Activated CD4-positive, alpha-beta T cell treated with anti-CD3 and anti-CD28 coated beads, Interleukin-10, Interleukin-2, amounts not matched to agents 100 ng/mL and 50 ng/mL, durations not matched to agents 16 hours and 8 hours (primary cell): Measurements from ENCODE around the gene CHMP4B.
"Not testable (repeated sequence)": the region's sequence is repeated elsewhere in the genome, so short reads cannot be mapped to it uniquely, and the experiment has no call there.

Source experiments
- DNase-seq: peaks from one replicate; pipeline ENCODE4 v3.0.0-alpha.2; 2020

The CHMP4B gene

DNA sequence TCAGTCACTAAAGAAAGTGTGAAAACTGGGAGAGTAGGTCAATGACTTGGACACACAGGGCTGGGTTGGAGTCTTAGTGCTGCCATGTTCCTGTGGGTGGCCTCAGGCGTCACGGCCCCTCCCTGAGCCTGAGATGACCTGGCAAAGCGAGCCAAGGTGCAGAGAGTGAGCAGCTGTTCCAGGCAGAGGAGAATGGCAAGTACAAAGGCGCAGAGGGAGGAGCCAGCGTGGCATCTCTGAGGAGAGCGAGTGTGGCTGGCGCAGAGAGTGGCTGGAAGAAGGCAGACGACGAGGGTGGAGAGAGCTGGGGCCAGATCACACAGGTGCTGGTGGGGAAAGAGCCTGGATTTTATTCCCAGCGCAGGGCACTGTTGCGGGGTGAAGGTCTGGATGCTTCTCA lies 20.6 kb upstream of the CHMP4B start:
- DNase-seq: no peak

DNA sequence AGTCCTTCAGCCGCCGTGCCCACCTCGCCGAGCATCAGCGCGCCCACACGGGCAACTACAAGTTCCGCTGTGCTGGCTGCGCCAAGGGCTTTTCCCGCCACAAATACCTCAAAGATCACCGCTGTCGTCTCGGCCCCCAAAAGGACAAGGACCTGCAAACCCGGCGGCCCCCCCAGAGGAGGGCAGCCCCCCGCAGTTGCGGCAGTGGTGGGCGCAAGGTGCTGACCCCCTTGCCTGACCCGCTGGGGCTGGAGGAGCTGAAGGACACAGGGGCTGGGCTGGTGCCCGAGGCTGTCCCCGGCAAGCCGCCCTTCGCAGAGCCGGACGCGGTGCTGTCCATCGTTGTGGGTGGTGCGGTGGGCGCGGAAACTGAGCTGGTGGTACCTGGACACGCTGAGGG lies 20.1 kb upstream of the CHMP4B start:
- no peak for DNase-seq

DNA sequence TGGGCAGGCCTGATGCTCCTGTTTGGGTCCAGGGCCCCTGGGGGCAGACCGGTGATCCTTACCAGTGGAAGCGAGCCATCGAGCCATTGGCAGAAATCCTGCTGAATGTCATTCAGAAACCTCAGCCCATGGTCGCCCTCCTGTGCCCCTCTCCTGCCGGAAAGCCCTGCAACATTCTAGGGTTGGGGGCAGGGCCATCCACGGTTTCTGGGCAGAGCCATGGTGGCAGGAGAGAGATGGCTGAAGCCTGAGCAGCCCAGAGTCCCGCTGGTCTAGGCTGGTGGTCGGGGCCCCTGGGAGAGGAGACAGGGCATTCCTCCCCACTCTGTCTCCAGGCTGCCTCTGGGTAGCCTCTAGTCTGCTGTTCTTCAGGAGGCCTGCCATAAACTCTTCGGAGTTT lies 19.6 kb upstream of the CHMP4B start:
- DNase-seq: no peak

DNA sequence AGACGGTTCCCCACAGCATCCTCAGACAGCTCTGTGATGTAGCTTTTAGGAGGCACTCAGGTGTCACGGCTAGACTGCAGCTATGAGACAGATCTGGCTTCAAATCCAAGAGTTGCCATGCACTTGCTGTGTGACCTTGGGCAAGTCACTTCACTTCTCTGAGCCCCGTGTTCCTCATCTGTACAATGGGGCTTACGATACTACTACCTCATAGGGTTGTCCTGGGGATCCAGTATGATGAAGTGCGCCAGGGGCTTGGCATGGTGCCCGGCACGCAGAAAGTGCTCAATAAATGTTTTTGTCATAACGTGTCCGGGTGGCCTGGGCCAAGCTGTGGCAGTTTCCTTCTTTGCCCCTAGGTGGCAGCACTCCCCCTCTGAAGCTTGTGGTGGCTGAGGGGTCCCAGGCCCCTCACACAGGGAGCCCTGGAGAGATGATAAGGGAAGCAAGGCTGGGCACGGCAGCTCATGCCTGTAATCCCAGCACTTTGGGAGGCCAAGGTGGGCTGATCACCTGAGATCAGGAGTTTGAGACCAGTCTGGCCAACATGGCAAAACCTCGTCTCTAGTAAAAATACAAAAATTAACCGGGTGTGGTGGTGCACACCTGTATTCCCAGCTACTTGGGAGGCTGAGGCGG lies 19.1 kb upstream of the CHMP4B start:
- DNase-seq: peak; percentile 52

DNA sequence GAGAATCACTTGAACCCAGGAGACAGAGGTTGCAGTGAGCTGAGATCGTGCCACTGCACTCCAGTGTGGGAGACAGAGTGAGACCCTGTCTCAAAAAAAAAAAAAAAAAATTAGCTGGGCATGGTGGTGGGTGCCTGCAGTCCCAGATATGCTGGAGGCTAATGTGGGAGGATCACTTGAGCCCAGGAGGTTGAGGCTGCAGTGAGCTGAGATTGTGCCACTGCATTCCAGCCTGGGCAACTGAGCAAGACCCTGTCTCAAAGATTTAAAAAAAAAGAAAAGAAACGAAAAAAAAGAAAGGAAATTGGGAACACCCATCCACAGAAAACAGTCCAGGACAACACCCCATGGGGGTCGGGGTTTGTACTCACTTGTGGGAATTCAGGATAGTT lies 18.6 kb upstream of the CHMP4B start:
- not testable (repeated sequence) for DNase-seq

DNA sequence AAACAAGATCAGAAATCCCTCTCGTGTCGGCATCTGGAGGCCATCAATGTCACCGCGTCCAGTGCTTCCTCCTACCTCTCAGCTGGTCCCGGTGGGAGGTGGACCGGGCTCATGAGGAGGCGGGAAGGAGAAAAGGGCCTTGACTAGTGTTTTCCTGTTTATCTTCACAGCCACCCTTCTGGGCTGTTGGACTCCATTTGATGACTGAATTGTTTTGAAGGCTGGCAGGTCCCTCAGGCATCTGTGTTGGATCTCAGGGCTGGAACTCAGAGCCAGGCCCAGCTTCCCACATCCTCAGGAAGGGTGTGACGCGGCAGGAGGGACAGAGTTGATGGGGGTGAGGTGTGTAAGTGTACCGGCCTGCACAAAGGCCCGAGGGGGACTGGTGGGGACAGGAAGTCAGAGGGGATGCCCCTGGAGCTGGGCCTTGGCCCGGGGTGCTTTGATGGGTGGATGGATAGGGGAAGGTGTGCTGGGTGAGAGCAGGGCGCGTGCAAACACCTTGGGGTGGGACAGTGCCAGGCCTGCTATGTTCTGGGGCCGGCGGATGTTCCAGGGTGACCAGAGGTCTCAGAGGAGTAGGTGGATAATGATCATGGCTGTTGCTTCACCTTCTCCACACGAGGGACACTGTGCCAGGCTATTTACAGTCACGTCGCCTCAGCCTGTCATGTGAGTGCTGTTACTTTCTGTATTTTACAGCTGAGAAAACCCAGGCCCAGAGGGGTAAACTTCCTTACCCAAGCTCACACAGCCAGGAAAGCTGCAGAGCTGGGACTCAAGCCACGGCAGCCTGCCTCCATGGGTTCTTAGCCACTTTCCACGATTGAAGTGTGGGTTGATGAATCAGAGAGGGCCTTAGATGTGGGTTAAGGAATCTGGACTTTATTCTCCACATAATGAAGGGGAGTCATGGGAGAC lies 17.9 kb upstream of the CHMP4B start:
- no peak for DNase-seq

DNA sequence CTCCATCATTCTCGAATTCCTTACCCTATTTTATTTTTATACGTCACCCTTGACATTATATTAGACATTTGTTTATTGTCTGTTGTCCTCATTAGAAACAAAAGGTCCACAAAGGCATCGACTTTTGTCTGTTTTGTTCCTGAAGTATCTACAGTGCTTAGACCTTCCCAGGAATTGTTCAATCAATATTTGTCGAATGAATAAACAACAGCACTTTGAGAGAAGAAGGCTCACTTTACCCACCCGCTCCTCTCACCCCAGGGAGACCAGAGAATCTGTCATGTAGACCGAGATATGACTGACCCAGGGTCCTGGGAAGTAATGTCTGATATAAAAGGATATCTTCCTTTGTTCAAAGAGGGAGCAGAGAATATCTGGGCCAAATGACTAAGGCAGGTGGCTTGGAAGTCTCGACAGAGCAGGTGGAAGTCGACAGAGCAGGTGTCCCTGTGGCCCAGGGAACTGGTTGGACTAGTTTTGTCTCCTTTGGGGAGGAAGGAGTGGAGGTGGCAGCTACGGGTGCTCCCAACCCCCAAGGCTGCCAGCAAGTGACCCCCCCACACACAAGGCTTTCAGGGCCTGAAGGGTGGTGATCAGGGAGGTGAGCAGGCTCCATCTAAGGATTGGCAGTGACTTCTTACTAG lies 14.8 kb upstream of the CHMP4B start:
- DNase-seq: no peak

DNA sequence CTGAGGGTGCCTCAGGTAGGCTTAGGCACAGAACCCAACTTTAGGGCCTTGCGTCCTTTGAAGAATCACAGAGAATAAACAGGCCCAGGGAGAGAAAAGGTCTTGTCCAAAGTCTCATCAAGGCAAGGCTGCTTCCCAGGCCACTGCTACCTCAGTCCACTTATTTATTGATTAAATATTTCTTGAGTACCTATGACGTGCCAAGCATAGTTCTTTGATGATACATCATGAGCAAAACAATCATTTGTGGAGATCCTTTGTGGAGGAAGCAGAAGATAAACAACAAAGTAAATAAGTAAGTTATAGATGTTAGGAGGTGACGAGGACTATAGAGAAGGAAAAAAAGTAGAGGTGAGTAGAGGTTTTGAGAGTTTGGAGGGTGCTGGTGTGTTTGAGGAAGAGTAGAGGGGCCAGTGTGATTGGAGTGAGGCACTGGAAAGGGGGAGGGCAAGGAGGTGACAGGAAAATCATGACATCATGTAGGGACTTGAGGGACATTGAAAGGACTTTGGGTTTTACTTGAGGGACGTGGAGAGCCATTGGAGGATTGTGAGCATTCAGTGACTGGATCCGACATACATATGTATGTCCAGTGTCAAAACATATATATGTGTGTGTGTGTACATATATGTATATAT lies 14.1 kb upstream of the CHMP4B start:
- DNase-seq: no peak

DNA sequence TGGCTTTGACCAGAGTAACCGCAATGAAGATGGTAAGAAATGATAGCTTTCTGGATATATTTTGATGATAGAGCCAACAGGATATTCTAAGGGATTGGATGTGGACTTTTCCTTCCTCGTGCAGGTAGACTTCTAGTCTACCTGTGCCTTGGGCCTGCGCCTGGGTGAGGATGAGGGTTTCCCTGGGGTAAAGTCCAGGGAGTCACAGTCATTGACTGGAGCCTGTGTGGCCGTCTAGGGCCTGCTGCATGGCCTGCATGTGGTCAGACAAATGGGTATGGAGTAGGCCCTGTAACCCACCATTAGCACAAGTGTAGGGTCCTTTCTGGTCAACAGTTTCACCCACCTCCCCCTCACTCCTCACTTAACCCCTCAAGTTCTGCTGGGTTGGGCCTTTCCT lies 12.7 kb upstream of the CHMP4B start:
- DNase-seq: no peak

DNA sequence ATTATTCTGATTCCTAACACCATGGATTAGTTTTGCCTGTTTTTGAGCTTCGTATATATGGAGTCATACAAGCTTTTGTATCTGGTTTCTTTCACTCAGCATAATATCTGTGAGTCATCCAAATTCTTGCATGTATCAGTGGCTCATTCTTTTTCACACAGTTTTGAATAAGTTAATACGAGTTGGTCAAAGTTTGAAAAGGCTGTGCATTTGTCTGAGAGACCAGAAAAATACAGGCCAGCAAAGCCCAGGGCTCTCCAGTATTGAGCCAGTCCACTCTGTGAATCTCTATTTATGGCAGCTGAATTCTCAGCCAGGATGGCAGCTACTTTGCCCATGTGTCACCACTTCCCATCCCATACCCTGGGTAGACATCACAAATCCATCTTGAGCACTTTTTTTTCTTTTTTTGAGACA lies 7.2 kb upstream of the CHMP4B start:
- no peak for DNase-seq

DNA sequence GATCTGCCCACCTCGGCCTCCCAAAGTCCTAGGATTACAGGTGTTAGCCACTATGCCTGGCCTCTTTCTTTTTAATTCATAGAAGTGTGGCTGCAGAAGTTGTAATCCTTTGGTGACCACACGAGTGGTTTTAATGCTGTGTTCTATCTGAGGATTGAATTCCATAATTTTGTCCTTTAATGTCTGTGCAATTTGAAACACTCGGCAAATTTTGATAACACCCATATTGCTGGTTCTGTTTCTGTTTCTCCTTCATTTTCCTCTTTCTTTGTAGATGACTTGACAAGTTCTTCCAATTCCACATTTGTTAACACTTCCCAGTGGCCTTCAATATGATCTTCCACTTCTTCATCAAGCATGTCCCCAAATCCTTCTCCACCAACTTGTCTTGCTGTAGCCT lies 2.8 kb upstream of the CHMP4B start:
- no peak for DNase-seq

DNA sequence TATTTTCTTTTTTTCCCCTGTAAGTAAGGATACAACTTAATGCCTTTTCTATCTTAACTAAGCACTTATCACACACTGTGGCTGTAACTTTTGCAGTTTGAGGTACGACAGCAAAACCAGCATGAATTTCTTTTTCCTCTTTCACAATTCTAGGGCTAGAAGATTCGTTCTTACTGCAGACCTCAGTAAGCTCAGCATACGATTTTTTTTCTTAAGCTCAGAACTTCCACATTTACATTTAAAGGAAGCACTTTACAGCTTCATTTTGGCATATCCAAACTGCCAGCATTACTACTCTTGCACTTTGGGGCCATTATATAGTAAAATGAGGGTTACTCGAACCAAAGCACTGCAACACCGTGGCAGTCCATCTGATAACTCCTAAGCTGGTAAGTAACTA lies 889 bp upstream of the CHMP4B start:
- DNase-seq: no peak

DNA sequence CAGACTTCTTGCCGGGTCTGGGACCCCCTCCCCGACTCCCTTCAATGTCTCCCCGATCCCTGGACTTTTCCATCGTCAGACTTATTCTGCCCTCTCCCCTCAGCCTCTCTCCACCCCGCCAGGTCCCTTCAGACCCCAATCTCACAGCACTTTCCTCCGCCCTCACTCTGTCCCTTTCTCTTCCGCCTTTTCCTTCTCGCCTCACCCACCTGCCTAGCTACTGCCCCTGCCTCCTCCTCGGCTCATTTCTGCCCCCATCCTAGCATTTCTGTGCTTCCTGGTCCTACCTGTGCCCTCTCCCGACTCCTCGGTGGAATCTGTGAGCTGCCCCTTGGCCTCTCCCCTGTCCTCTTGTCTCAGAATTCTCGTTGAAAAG lies 616 bp downstream of the CHMP4B start:
- DNase-seq: peak; percentile 10

DNA sequence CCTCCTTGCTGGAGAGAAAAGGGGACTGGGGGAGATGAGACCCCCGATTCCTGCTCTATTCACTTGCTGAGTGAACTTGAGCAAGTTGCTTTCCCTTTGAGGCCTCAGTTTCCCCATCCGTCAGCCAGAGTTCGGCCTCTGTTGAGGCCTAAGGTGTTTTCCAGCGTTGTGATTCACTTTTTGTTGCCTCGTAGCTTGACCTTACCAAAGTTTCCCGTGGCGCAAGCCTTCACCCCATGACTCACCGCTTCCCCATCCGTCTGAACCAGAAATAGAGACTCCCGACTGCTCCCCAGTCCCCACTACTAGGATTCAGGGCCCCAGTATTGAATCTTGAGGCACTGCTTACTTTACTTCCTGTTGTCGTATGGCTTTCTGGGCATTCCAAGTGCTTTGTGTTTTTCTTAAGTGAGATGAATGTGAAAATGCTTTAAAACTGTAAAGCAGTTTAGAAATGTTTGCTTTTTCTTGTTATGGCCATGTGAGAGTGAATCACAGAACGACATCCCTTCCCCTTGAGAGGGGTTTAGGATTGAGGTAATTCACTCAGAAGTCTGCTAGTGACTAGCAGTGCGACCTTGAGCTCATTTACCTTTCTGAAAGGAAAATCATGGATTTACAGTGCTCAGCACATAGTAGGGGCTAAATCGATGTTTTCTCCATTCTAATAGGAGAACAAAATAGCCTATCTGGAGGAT lies 1.2 kb downstream of the CHMP4B start:
- DNase-seq: peak; percentile 51

DNA sequence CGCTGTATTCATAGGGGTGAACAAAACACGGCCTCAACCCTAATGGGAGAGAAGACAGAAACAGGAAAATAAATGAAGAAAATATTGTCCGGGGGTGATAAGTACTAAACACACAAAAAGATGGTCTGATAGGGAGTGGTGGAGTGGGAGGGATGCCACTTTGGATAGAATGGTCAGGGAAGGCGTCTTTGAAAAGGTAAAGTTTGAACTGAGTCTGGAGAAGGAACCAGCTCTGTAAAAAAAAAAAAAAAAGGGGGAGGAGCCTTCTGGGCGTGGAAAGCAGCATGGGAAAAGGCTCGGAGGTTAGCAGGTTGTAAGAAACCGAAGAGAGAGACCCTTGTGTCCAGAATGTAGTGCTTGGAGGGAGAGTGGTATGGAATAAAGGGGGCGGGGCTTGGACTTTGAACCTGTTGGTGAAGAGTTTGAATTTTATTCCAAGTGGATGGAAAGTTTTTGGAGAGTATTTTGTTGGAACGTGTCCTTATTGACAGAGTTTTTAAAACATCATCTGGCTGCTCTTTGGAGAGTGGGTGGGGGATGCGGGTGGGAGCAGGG lies 1.8 kb downstream of the CHMP4B start:
- DNase-seq: no peak

DNA sequence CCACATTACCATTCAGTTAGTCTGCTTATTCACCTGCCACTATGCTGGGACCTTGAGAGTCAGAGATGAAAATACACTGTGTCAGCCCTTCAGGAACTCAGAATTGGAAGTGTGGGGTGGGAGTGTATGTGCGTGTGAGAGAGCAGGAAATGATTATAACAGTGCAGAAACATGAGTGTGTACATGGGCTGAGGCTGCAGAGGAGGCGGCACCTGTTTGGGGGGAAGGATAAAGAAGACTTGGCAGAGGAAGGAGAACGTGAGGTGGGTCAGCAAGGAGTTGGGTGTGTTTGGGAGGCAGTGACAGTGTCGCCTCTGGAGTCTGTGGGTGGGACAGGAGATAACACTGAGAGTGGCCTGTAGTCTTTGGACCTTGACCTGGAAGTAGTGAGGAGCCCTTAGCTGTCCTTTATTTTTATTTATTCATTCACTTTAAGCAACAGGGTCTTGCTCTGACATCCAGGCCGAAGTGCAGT lies 3.1 kb downstream of the CHMP4B start:
- DNase-seq: peak; percentile 25

DNA sequence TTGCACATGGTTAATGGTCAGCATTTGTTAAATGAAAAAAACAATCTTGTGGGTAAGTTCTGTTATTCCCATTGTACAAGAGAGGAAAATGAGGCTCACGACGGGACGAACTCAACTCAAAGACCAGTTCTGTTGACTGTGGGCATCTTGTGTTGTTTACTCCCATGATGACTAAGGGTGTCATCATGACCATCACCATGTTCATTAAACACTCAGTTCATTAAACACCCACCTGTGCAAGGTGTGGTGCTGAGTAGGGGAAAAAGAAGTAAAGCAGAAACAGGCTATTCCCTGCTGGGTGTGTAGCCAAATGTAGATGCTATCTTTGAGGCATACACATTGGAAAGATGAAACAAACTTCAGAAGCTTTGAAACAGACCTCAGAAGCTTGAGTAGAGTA lies 4.5 kb downstream of the CHMP4B start:
- DNase-seq: no peak

DNA sequence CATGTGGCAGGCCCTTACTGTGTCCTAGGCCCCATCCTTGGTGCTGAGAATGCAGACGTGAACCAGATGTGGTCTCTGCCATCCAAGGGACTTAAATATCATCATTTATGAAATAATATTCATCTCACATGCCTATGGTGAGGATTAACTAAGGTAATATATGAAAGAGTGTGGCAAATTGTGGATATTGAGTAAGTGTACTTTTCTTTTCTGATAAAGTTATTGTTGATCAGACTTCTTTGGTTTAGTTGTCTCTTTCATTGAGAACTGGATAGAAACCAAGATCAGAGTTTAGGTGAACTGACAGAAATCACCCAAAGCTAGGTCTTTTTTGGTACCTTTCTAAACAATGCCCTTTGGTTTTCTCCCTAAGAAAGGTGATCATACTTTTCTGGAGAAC lies 5.0 kb downstream of the CHMP4B start:
- DNase-seq: no peak

DNA sequence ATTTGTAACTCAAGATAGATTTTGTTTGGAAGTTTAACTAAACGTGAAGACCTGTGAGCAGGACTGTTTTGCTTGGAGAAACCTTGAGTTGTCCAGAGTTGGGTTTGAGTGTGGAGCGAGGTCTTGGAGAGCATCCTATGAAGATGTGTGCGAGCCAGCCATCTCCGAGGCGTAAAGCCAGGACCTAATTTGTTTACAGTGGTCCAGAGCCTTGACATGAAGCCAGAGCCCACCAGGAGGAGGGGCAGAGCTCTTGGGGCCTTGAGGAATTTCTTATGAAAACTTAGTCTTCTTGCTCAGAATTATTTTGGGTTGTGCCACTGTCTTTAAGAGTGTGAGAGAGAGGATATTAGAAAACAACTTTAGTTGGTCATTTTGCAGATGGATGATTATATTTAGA lies 6.3 kb downstream of the CHMP4B start:
- DNase-seq: no peak

DNA sequence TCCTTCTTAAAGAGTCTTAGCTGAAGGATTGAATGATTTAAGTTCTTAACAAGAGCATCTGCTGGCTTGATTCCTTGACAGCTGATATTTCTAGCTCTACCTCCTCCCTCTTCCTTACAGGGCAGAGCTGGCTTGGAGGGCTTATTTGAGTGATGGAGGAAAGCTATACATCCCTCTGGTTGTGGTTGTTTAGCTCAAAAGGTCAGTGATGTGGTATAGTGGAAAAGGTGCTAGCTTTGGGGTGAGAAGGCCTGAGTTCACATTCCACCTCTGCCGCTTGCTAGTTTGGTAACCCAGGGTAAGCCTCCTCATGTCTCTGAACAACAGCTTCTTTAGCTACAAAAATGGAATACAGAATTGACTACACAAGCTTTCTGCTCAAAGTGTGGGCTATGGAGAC lies 8.3 kb downstream of the CHMP4B start:
- DNase-seq: no peak

DNA sequence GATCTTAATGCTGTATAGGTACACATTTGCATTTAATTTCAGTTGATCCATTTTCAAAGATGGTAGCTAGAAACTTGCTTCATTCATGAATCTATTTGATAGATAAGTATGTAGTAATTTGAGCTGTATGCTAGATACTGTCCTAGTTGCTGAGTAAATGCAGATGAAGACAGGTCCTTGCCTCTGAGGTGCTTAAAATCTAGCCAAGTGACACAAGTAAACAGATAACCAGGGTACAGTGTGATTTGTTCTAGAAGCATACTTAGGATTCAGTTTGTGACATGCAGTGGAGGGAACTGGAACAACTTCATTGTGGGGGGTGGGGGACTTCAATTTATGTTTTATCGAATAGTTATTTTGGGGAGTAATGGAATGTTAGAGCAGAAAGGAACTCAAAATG lies 9.2 kb downstream of the CHMP4B start:
- DNase-seq: no peak

DNA sequence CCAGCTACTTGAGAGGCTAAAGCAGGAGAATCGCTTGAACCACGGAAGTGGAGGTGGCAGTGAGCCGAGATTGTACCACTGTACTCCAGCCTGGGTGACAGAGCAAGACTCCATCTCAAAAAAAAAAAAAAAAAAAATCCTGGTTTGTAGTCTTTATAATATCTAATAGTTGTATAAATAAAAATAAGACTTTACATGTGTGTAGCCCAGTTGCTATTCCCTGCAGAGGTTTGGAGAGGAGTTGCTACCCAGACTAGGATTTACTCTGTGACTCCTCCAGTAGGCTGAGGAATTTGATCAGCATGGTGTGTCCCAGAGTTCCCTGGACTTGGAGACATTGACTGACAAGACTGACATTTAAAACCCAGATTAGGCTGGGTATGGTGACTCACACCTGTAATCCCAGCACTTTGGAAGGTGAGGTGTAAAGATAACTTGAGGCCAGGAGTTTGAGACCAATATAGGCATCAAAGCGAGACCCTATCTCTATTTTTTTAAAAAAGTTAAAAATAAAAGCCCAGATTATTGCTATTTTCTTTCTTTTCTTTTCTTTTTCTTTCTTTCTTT lies 10.2 kb downstream of the CHMP4B start:
- no peak for DNase-seq
